Upper lobe of left lung (tissue), 6 donors: Measurements from ENCODE around the gene HHLA2. TPM values are rescaled to one million over a fixed set of nuclear protein-coding genes. Genes with fewer than 3 reads are reported as not detected.

Source experiments
- ATAC-seq, 2 donors: fragments of 200-7000 bp; cut with Tn5 transposase; one replicate each; pipeline ENCODE4 v1.9.1; 2022; ENCODE audit warnings: mild to moderate bottlenecking in 2 of 2, moderate library complexity in 2 of 2; ENCODE audit not compliant: low FRiP score in 2 of 2
- DNase-seq, 2 donors: peaks; one replicate each; pipeline ENCODE4 v3.0.0-alpha.2; 2019 to 2020
- H3K27ac ChIP-seq, 4 donors: fragments of 200-600 bp; sonication (generic); one replicate each; pipeline ENCODE4 v1.5.1; 2016 to 2019
- H3K27me3 ChIP-seq, 4 donors: fragments of 200-600 bp; sonication (generic); one replicate each; pipeline ENCODE4 v1.5.1; 2017 to 2019
- H3K36me3 ChIP-seq, 4 donors: fragments of 200-600 bp; sonication (generic); one replicate each; pipeline ENCODE4 v1.5.1; 2016 to 2019
- H3K4me1 ChIP-seq, 4 donors: fragments of 200-600 bp; sonication (generic); one replicate each; pipeline ENCODE4 v1.5.1; 2018 to 2019
- H3K4me3 ChIP-seq, 4 donors: fragments of 200-600 bp; sonication (generic); one replicate each; pipeline ENCODE4 v1.5.1; 2017 to 2019; ENCODE audit warnings: mild to moderate bottlenecking in 2 of 4, moderate library complexity in 1 of 4
- H3K9me3 ChIP-seq, 4 donors: fragments of 200-600 bp; sonication (generic); one replicate each; pipeline ENCODE4 v1.5.1; 2018 to 2019
- EP300 ChIP-seq, 4 donors: sonication (generic); formaldehyde crosslinking; IDR thresholded peaks; one replicate each; pipeline ENCODE4 v1.5.1; 2017; ENCODE audit warnings: antibody characterized with exemption in 4 of 4, control low read depth in 2 of 4
- POLR2A ChIP-seq, 4 donors: fragments of 450-650 bp; IDR thresholded peaks; one replicate each; pipeline ENCODE4 v1.5.1; 2016 to 2017; ENCODE audit warnings: antibody characterized with exemption in 4 of 4, mild to moderate bottlenecking in 2 of 4
- POLR2AphosphoS5 ChIP-seq, 2 donors: sonication (generic); formaldehyde crosslinking; IDR thresholded peaks; one replicate each; pipeline ENCODE4 v1.5.1; 2017; ENCODE audit warnings: antibody characterized with exemption in 2 of 2
- WGBS, 2 donors: methylation state at CpG; one replicate each; pipeline ENCODE4 v1.1.5; 2017 to 2018; 5-methylcytosine and 5-hydroxymethylcytosine counted together
- total RNA-seq, 6 donors: library from RNA; depleted of rRNA in 4 of 6; stranded (reverse); fragments of >200 nt in 4 of 6; gene quantifications; one replicate each; pipeline versions ENCODE4 v1.1.0 to v1.2.1, GENCODE V29; 2016 to 2021
- TF ChIP-seq, protein P1 (sequence below), 6 experiments: fragments of 450-650 bp in 4 of 6; fragments of 200-600 bp in 2 of 6; sonication (generic) in 2 of 6; IDR thresholded peaks; one replicate each; pipeline ENCODE4 v1.5.1; 2016 to 2019; ENCODE audit warnings: antibody characterized with exemption in 6 of 6
- donor health status: DM: no; HTN: no; CAD: no; lungs with moderate emphysema.
- donor health status: DM: no; HTN: yes; CAD: no; lungs with severe emphysema.

The HHLA2 gene
- total RNA-seq, 6 donors from 2014 or later = 0.26 to 13.7 (median 3.1) TPM

DNA sequence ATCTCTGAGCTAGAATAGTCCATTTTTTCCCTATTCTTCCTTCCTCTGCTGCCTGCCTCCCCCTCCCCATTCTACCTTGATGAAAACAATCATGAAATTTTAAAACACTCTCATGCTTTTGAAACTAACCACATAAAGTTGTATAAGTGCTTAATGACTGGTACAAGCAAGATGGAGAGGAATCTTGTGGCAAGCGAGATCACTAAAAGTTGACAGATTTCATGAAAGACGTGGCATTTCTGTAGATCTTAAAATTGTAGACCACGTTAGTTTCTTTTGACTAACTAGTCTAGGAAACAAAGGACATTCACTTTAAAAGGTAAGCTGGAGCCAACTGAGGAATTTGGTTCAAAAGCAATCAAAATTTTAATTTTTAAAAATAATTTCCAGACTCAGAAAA is 35.4 kb downstream of the HHLA2 start:
- no peak overlapping the region for H3K27ac ChIP-seq
- no peaks in the 10 kb centered on the region for H3K36me3 ChIP-seq
- H3K4me3 ChIP-seq = no peak overlapping the region
- no peak for DNase-seq
- ATAC-seq = no peak
- WGBS, 2 donors = 87 to 89% methylated on average over 3 of the region's 3 CpGs
- H3K9me3 ChIP-seq = no peaks in the 10 kb centered on the region
- H3K4me1 ChIP-seq = no peaks in the 10 kb centered on the region
- TF ChIP-seq EP300 (IDR thresholded peaks at IDR 0.05) (no peak), POLR2A (IDR thresholded peaks at IDR 0.05) (no peak), POLR2AphosphoS5 (IDR thresholded peaks at IDR 0.05) (no peak)
- TF ChIP-seq, protein P1, sequence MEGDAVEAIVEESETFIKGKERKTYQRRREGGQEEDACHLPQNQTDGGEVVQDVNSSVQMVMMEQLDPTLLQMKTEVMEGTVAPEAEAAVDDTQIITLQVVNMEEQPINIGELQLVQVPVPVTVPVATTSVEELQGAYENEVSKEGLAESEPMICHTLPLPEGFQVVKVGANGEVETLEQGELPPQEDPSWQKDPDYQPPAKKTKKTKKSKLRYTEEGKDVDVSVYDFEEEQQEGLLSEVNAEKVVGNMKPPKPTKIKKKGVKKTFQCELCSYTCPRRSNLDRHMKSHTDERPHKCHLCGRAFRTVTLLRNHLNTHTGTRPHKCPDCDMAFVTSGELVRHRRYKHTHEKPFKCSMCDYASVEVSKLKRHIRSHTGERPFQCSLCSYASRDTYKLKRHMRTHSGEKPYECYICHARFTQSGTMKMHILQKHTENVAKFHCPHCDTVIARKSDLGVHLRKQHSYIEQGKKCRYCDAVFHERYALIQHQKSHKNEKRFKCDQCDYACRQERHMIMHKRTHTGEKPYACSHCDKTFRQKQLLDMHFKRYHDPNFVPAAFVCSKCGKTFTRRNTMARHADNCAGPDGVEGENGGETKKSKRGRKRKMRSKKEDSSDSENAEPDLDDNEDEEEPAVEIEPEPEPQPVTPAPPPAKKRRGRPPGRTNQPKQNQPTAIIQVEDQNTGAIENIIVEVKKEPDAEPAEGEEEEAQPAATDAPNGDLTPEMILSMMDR (IDR thresholded peaks at IDR 0.05) = no peak
- no peaks in the 10 kb centered on the region for H3K27me3 ChIP-seq

DNA sequence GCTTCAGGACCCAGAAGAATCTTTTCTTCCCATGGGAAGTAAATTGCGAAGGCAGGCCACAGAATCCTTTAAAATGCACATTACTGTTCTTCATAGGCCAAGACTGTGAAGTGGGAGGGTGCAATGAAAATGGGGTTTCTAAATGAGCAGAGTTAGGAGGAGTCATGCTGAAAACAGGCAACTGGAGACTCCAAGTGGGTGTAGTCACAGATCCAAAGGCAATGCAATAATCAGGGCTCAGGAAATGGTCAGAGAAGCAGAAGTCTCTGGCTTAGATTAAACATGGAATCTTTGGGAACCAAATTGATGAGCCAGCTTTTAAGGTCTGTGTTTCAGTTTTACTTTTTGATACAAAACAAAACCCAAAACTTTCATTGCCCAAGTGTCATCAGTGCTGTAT is 37.6 kb downstream of the HHLA2 start:
- ATAC-seq = no peak
- Histone ChIP-seq H3K27ac (no peak overlapping the region), H3K9me3 (no peaks in the 10 kb centered on the region), H3K36me3 (no peaks in the 10 kb centered on the region), H3K27me3 (no peaks in the 10 kb centered on the region), H3K4me3 (no peak overlapping the region), H3K4me1 (no peaks in the 10 kb centered on the region)
- no peak for DNase-seq
- 80 to 95% methylated on average over 1 of the region's 1 CpG for WGBS, 2 donors
- no peak for TF ChIP-seq EP300 (IDR thresholded peaks at IDR 0.05)
- no peak for TF ChIP-seq POLR2A (IDR thresholded peaks at IDR 0.05)
- TF ChIP-seq, protein P1 (IDR thresholded peaks at IDR 0.05) = no peak
- no peak for TF ChIP-seq POLR2AphosphoS5 (IDR thresholded peaks at IDR 0.05)

DNA sequence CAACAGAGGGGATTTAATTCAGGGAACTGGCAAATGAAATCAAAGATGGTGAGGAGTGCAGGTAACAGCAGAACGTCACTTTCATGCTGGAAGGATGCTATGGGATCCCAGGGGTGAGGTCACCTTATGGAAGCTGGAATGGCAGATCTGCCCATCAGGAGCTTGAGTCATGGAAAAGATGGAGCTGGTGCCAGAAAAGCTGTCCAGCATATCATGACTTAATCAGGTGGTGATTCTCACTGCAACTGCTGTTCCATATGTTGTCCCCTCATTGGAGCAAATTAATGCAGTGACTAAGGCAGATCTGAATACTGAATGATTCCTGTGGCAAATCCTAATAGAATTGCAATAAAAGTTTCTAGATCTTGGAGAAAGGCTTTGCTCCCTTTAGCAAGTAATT is 38.4 kb downstream of the HHLA2 start:
- WGBS, 2 donors = 93 to 94% methylated on average over 1 of the region's 1 CpG

DNA sequence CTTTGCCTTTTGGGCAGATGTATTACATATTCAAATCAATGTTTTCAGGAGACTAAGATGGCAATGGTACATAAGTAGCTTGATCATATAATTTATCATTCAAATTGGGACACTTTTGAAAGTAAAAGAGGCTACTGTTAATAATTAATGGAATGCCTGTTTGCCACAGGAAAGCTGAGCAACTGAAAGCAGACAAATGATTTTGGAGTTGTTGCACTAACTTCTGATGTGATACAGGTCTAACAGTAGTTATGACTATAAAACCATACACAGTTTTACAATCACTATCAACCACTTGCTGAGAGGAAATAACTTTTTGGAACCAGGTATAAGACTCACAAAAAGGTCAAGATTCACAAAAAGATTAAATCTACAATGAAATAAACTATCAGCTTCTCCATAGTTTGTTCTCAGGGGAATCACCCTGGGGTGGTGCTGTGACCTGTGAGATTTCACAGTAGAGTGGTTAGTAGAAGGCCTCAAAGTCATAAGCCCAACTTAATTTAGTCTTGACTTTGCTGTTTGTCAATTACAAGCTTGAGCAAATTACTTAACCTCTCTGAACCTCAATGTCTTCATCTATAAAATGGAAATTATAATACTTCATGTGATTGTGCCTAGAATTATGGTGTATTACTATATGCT is 42.7 kb downstream of the HHLA2 start:
- Histone ChIP-seq H3K27me3 (no peaks in the 10 kb centered on the region), H3K4me3 (no peak overlapping the region), H3K4me1 (no peaks in the 10 kb centered on the region), H3K36me3 (no peaks in the 10 kb centered on the region), H3K9me3 (no peaks in the 10 kb centered on the region), H3K27ac (no peak overlapping the region)
- TF ChIP-seq POLR2A (IDR thresholded peaks at IDR 0.05) (no peak), POLR2AphosphoS5 (IDR thresholded peaks at IDR 0.05) (no peak), EP300 (IDR thresholded peaks at IDR 0.05) (no peak)
- TF ChIP-seq, protein P1 (IDR thresholded peaks at IDR 0.05) = no peak
- DNase-seq (no peak), ATAC-seq (no peak)

More for the DNA sequence above, 38.4 kb downstream of the HHLA2 start:
- ATAC-seq (no peak), DNase-seq (no peak)
- no peaks in the 10 kb centered on the region for H3K36me3 ChIP-seq
- H3K27ac ChIP-seq = no peak overlapping the region
- TF ChIP-seq, protein P1 (IDR thresholded peaks at IDR 0.05) = no peak
- TF ChIP-seq POLR2A (IDR thresholded peaks at IDR 0.05) = no peak
- no peak for TF ChIP-seq EP300 (IDR thresholded peaks at IDR 0.05)
- no peak for TF ChIP-seq POLR2AphosphoS5 (IDR thresholded peaks at IDR 0.05)
- H3K4me3 ChIP-seq = no peak overlapping the region
- no peaks in the 10 kb centered on the region for H3K4me1 ChIP-seq
- no peaks in the 10 kb centered on the region for H3K27me3 ChIP-seq
- no peaks in the 10 kb centered on the region for H3K9me3 ChIP-seq

DNA sequence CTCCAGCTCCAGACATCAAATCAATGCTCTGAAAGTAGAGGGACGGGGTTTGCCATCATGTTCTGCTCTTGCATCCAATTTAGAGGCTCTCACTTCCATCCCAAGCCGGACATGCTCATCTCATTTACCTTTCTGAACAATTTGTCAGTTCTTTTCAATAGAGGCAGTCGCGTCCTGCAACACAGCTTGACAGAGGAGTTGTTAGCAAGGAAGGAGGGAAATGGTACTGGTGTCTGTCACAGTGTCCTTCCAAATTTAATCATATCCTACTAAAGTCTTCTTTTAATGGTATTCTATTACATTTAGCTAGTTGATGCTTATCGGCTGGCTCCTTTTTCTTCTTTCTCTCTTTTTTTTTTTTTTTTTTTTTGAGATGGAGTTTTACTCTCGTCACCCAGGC is 45.6 kb downstream of the HHLA2 start:
- TF ChIP-seq EP300 (IDR thresholded peaks at IDR 0.05) = no peak
- TF ChIP-seq, protein P1 (IDR thresholded peaks at IDR 0.05) = no peak
- TF ChIP-seq POLR2AphosphoS5 (IDR thresholded peaks at IDR 0.05) = no peak
- TF ChIP-seq POLR2A (IDR thresholded peaks at IDR 0.05) = no peak
- Histone ChIP-seq H3K4me3 (no peak overlapping the region), H3K27ac (no peak overlapping the region), H3K4me1 (no peaks in the 10 kb centered on the region), H3K9me3 (no peaks in the 10 kb centered on the region), H3K27me3 (no peaks in the 10 kb centered on the region), H3K36me3 (no peaks in the 10 kb centered on the region)
- WGBS, 2 donors = 80 to 96% methylated on average over 6 of the region's 6 CpGs
- ATAC-seq (no peak), DNase-seq (no peak)
